GM12878 (cell line): ENCODE results near the gene CHID1. TPM values are rescaled to one million over a fixed set of nuclear protein-coding genes. Genes with fewer than 3 reads are reported as not detected.

Experiments
- ATAC-seq: fragments of 200-7000 bp; cut with Tn5 transposase; 3 replicates; pipeline ENCODE4 v1.9.1; 2020; ENCODE audit warnings: mild to moderate bottlenecking, moderate library complexity
- BruUV-seq: library from RNA; stranded (reverse); fragments of 400-500 nt; replicated peaks from 2 replicates; lab custom pipeline; 2021; lab: Mats Ljungman, UMichigan
- CTCF ChIA-PET: fragments of 300-600 bp; sonication (Branson Sonifier 250); formaldehyde crosslinking; extraction: SDS; loops from one replicate; lab custom pipeline; 2021; ENCODE audit warnings: inconsistent platforms; lab: Yijun Ruan, JAX
- POLR2A ChIA-PET: fragments of 350-600 bp; formaldehyde crosslinking; extraction: SDS; loops from one replicate; lab custom pipeline; 2021; ENCODE audit warnings: inconsistent platforms; lab: Charles Lee
- RAD21 ChIA-PET: fragments of 300-600 bp; sonication (Branson Sonifier 250); formaldehyde crosslinking; loops from one replicate; lab custom pipeline; 2023; ENCODE audit warnings: antibody characterized with exemption; ENCODE audit not compliant: unreplicated experiment; lab: Charles Lee
- SMC1A ChIA-PET: fragments of 300-600 bp; sonication (Branson Sonifier 250); formaldehyde crosslinking; loops from one replicate; lab custom pipeline; 2023; ENCODE audit not compliant: unreplicated experiment, uncharacterized antibody; lab: Charles Lee
- DNase-seq: peaks from one replicate; pipeline ENCODE4 v3.0.0-alpha.2; 2011; ENCODE audit warnings: low read depth, low spot score
- FAIRE-seq: peaks from 3 replicates; lab custom pipeline; 2011; peaks lifted over from hg19 to GRCh38; lab: Jason Lieb, UNC
- H2AFZ ChIP-seq: 2 replicates; pipeline ENCODE4 v1.6.0; 2011; ENCODE audit warnings: low read depth, low read length, control low read depth; ENCODE audit not compliant: control insufficient read depth
- H3K27ac ChIP-seq: 2 replicates; pipeline ENCODE4 v1.5.1; 2011; ENCODE audit warnings: control low read depth; ENCODE audit not compliant: control insufficient read depth, insufficient read depth
- H3K27me3 ChIP-seq, 2 experiments: replicated peaks in 1 of 2; 2 replicates each; pipeline versions ENCODE4 v1.6.0 to v1.6.1; 2011; ENCODE audit warnings: low read length in 1 of 2; ENCODE audit not compliant: control insufficient read depth in 2 of 2, insufficient read depth in 2 of 2
- H3K36me3 ChIP-seq, 2 experiments: 2 replicates each; pipeline ENCODE4 v1.5.1; 2011; ENCODE audit warnings: low read length in 1 of 2; ENCODE audit not compliant: control insufficient read depth in 2 of 2, insufficient read depth in 2 of 2
- H3K4me1 ChIP-seq: 2 replicates; pipeline ENCODE4 v1.6.1; 2011; ENCODE audit warnings: mild to moderate bottlenecking, low read length, moderate library complexity, mixed read lengths; ENCODE audit not compliant: control insufficient read depth, insufficient read depth
- H3K4me2 ChIP-seq: 2 replicates; pipeline ENCODE4 v1.6.0; 2011; ENCODE audit warnings: control low read depth; ENCODE audit not compliant: control insufficient read depth, insufficient read depth
- H3K4me3 ChIP-seq: fragments of 200-600 bp; sonication (generic); 2 replicates; pipeline ENCODE4 v1.5.1; 2016
- H3K79me2 ChIP-seq: 2 replicates; pipeline ENCODE4 v1.6.0; 2011; ENCODE audit warnings: low read length; ENCODE audit not compliant: control insufficient read depth, insufficient read depth
- H3K9ac ChIP-seq: 2 replicates; pipeline ENCODE4 v1.8.0; 2011; ENCODE audit warnings: low read length, control low read depth, mixed read lengths; ENCODE audit not compliant: control insufficient read depth, insufficient read depth
- H3K9me3 ChIP-seq: replicated peaks from 3 replicates; pipeline ENCODE4 v1.5.1; 2011; ENCODE audit warnings: mild to moderate bottlenecking, low read length; ENCODE audit not compliant: control insufficient read depth, insufficient read depth
- H4K20me1 ChIP-seq: 2 replicates; pipeline ENCODE4 v1.6.0; 2011; ENCODE audit not compliant: control insufficient read depth, insufficient read depth
- EGR1 ChIP-seq, 2 experiments: IDR thresholded peaks; 1 replicate in 1 of 2; 2 replicates in 1 of 2; pipeline ENCODE4 v1.6.1; 2011 to 2012; ENCODE audit warnings: low read depth in 2 of 2, low read length in 2 of 2, borderline replicate concordance in 1 of 2, mild to moderate bottlenecking in 1 of 2, moderate library complexity in 1 of 2
- HSF1 ChIP-seq: fragments of 150-350 bp; IDR thresholded peaks from 2 replicates; pipeline ENCODE4 v1.6.1; 2014; ENCODE audit warnings: mild to moderate bottlenecking, low read depth, low read length
- LARP7 ChIP-seq: fragments of 450-650 bp; IDR thresholded peaks from 2 replicates; pipeline ENCODE4 v1.6.1; 2017; ENCODE audit warnings: mild to moderate bottlenecking
- MAX ChIP-seq: IDR thresholded peaks from 2 replicates; pipeline ENCODE4 v1.6.1; 2012; ENCODE audit warnings: low read depth, low read length, improper control_type of control experiment
- MEF2B ChIP-seq: fragments of 450-650 bp; IDR thresholded peaks from 2 replicates; pipeline ENCODE4 v1.6.1; 2018; ENCODE audit warnings: mild to moderate bottlenecking, moderate library complexity; ENCODE audit not compliant: partially characterized antibody, poor library complexity, severe bottlenecking
- POLR2AphosphoS5 ChIP-seq: IDR thresholded peaks from 2 replicates; pipeline ENCODE4 v1.6.1; 2011; ENCODE audit warnings: mild to moderate bottlenecking, low read length, inconsistent platforms
- whole genome bisulfite sequencing: methylation state at CpG from one replicate; pipeline ENCODE4 v1.1.6; 2016; ENCODE audit warnings: low lambda C conversion rate; ENCODE audit not compliant: insufficient replicate concordance, insufficient coverage; ENCODE audit errors: missing lambda C conversion rate; 5-methylcytosine and 5-hydroxymethylcytosine counted together
- in situ Hi-C: fragments of 300-500 bp; cut with MboI; formaldehyde crosslinking; loops from 9 replicates; pipeline ENCODE4 v1.14.3; 2018; ENCODE audit warnings: mixed read lengths
- intact Hi-C: fragments of 100-400 bp; cut with micrococcal nuclease; formaldehyde crosslinking; loops from one replicate; pipeline ENCODE4 v1.14.2; 2022; ENCODE audit not compliant: unreplicated experiment
- polyA plus RNA-seq, 11 experiments: library from polyadenylated mRNA; depleted of rRNA in 4 of 11; unstranded in 6 of 11; stranded (reverse) in 5 of 11; fragments of >200 nt; fragmentation: Nextera tagmentation in 4 of 11; fragmentation: Illumina TruSeq in 1 of 11; extraction: Ambion mirVana in 4 of 11; extraction: Trizol in 1 of 11; gene quantifications; 1 replicate in 1 of 11; 2 replicates in 10 of 11; pipeline versions ENCODE4 v1.2.1 to v1.2.3, GENCODE V29; 2011 to 2016; ENCODE audit warnings: inconsistent platforms in 2 of 11, missing spikeins in 2 of 11, low read depth in 1 of 11
- total RNA-seq, 4 experiments: library from RNA; depleted of rRNA in 3 of 4; stranded (reverse); fragments of >200 nt in 3 of 4; fragmentation: Illumina TruSeq in 1 of 4; extraction: Trizol in 1 of 4; gene quantifications; 2 replicates each; pipeline versions ENCODE4 v1.2.1 to v1.2.3, GENCODE V29; 2013 to 2021

The CHID1 gene
- total and polyA plus RNA-seq, 10 of the 15 experiments (the other 5 are each of a cell fraction or from before 2014, with no cell fraction given) = 4.8 to 75.2 (median 30.1) TPM

GRCh38 chr11:849104-849824, 61.3 kb downstream of the CHID1 start:
- Histone ChIP-seq H3K4me1 (peaks cover 4% of the 10 kb centered on the region), H3K4me2 (peak overlapping the region; percentile 54), H3K4me3 (peak overlapping the region; percentile 27; the same call in 1 of the 2 replicates), H3K9ac (no peak overlapping the region), H2AFZ (no peak overlapping the region), H3K79me2 (no peaks in the 10 kb centered on the region), H3K9me3 (no peaks in the 10 kb centered on the region), H3K27me3 (no peaks in the 10 kb centered on the region; a peak in 1 of 4 replicates), H4K20me1 (no peaks in the 10 kb centered on the region), H3K27ac (no peak overlapping the region), H3K36me3 (no peaks in the 10 kb centered on the region)
- in situ Hi-C loops (loop anchor here (10.0 kb wide), 2 partner anchors 206 to 1006 kb away; partner anchors contain the start of gene LSP1), intact Hi-C loops (no loop called here)
- WGBS = 6% methylated on average over 30 of the region's 71 CpGs
- FAIRE-seq = no peak
- ChIA-PET CTCF (interaction anchor here (0.7 to 3.4 kb wide), 4 partner anchors 18 to 202 kb away, joined by 3 to 23 read pairs (median 3); no protein-coding TSS in a partner anchor), SMC1A (no interaction called here), POLR2A (no interaction called here), RAD21 (interaction anchor here (0.8 to 1.1 kb wide), 2 partner anchors 201 to 202 kb away, joined by 3 read pairs; no protein-coding TSS in a partner anchor)
- no peak for ATAC-seq
- DNase-seq = no peak
- TF ChIP-seq HSF1 (no peak), EGR1 (IDR thresholded peaks at IDR 0.05; ENCODE audit: borderline replicate concordance in 1 of 2, low read depth in 2 of 2, low read length in 2 of 2) (0 out of 3 replicates have a peak, but pooled peaks of 1 of the 2 experiments have one; percentile 2), MEF2B (no peak), POLR2AphosphoS5 (no peak), LARP7 (no peak), MAX (no peak)
- no TSS peak for BruUV-seq
